Measurements from ENCODE around the gene TBX10.

Gene TBX10

DNA sequence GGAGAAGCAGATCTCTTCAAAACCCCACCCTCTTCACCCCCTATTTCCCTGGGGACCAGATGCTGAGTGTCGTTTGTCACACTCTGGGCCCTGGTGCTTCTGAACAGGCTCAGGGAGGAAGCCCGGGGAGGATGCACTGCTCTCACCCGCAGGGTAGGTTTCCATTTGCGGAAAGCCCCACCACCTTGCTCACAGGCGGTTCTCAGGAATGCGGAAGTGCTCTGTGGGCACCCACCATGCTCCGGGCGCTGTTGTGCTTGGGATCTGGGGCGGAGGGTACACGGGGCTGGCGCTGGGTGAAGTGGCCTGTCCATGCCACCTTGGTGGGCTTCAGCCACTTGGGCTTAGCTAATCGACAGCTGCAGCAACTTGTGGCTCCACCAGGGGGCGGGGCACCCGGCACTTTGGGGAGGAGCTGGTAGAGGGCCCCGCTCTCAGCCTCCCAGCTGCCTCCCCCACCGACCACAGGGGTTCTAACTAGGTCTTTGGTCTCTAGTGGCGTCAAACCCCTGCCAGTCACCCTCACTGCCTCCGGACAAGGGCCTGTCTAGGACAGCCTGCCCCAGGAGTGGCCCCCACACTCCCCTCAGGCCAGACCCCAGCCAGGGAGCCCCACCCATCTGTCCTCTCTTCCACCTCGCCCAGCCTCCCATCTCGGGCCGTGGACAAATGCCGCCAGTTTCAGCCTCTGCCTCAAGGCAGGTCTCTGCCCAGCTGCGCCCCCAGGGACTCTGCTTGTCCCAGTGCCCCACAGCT, 25.4 kb downstream of the TBX10 start:
- peaks cover 35% of the 10 kb centered on the region for H3K27me3 Mint-ChIP-seq
- peak overlapping the region; percentile 98 for H3K27ac Mint-ChIP-seq
- peaks cover 36% of the 10 kb centered on the region for H3K4me1 Mint-ChIP-seq (ENCODE audit: low read depth)
- H3K36me3 Mint-ChIP-seq (ENCODE audit: low read depth) = peaks cover 46% of the 10 kb centered on the region
- no peaks in the 10 kb centered on the region for H3K9me3 Mint-ChIP-seq
- peak overlapping the region; percentile 63 for H3K4me3 Mint-ChIP-seq
- intact Hi-C loops (cut with micrococcal nuclease) = loop anchor here (1.0 kb wide), 1 partner anchor 8 kb away; the partner anchor contains the start of gene NDUFV1

- Mint-ChIP-seq H3K4me1 (ENCODE audit: low read depth) (peaks cover 37% of the 10 kb centered on the region), H3K9me3 (no peaks in the 10 kb centered on the region), H3K36me3 (ENCODE audit: low read depth) (peaks cover 53% of the 10 kb centered on the region), H3K27me3 (peaks cover 35% of the 10 kb centered on the region), H3K27ac (peak overlapping the region; percentile 98), H3K4me3 (no peak overlapping the region)
- intact Hi-C loops (cut with micrococcal nuclease) = no loop called here
Observed at GRCh38 chr11:67613313-67613959, 26.1 kb downstream of the TBX10 start.

DNA sequence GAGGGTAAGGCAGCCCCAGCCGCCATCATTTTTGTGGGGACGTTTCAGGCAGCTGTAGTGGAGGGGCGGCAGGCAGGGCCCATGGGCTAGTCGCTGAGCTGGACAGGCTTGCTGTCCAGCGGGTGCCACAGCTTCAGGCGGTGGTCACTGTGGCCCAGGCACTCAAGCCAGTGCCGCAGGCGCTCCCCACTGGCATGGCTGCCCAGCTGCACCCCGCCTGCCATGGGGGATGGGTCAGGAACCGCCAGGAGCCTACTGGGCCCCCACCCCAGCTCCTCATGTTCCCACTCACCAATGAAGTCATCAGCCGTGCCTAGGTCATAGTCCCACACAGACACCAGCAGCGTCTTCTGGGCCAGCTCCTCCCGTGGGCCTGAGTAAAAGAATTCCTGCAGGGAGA, 26.8 kb downstream of the TBX10 start:
- H3K4me3 Mint-ChIP-seq = no peak overlapping the region
- H3K27ac Mint-ChIP-seq = peak overlapping the region; percentile 98
- H3K27me3 Mint-ChIP-seq = peaks cover 30% of the 10 kb centered on the region
- intact Hi-C loops (cut with micrococcal nuclease) = no loop called here
- peaks cover 41% of the 10 kb centered on the region for H3K4me1 Mint-ChIP-seq (ENCODE audit: low read depth)
- no peaks in the 10 kb centered on the region for H3K9me3 Mint-ChIP-seq
- peaks cover 58% of the 10 kb centered on the region for H3K36me3 Mint-ChIP-seq (ENCODE audit: low read depth)

GRCh38 chr11:67611704-67612587, 27.6 kb downstream of the TBX10 start:
- Mint-ChIP-seq H3K4me3 (no peak overlapping the region), H3K4me1 (ENCODE audit: low read depth) (peaks cover 48% of the 10 kb centered on the region), H3K36me3 (ENCODE audit: low read depth) (peaks cover 64% of the 10 kb centered on the region), H3K27ac (peak overlapping the region; percentile 98), H3K9me3 (no peaks in the 10 kb centered on the region), H3K27me3 (peaks cover 23% of the 10 kb centered on the region)
- intact Hi-C loops (cut with micrococcal nuclease) = no loop called here

DNA sequence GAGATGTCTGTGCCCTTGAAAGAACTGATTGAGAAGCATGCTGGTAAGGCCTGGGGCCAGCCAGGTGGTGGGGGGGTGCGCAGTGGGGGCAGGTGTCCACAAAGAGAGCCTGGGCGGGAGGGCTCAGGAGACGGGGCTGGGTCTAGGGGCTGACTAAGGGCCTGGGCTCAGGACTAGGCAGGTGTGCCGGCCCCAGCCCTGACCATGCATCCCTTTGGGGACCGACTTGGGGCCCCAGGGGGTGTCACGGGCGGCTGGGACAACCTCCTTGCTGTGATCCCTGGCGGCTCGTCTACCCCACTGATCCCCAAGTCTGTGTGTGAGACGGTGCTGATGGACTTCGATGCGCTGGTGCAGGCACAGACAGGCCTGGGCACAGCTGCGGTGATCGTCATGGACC, 28.4 kb downstream of the TBX10 start:
- intact Hi-C loops (cut with micrococcal nuclease) = no loop called here
- Mint-ChIP-seq H3K4me1 (ENCODE audit: low read depth) (peaks cover 54% of the 10 kb centered on the region), H3K36me3 (ENCODE audit: low read depth) (peaks cover 71% of the 10 kb centered on the region), H3K9me3 (no peaks in the 10 kb centered on the region), H3K27me3 (peaks cover 15% of the 10 kb centered on the region), H3K4me3 (no peak overlapping the region), H3K27ac (no peak overlapping the region)

- intact Hi-C loops (cut with micrococcal nuclease) = no loop called here
- H3K9me3 Mint-ChIP-seq = no peaks in the 10 kb centered on the region
- H3K27me3 Mint-ChIP-seq = peaks cover 12% of the 10 kb centered on the region
- peaks cover 71% of the 10 kb centered on the region for H3K36me3 Mint-ChIP-seq (ENCODE audit: low read depth)
- no peak overlapping the region for H3K4me3 Mint-ChIP-seq
- no peak overlapping the region for H3K27ac Mint-ChIP-seq
- H3K4me1 Mint-ChIP-seq (ENCODE audit: low read depth) = peaks cover 55% of the 10 kb centered on the region
Observed at GRCh38 chr11:67610302-67610868, 29.2 kb downstream of the TBX10 start.

- H3K27me3 Mint-ChIP-seq = peaks cover 14% of the 10 kb centered on the region
- H3K27ac Mint-ChIP-seq = no peak overlapping the region
- no peaks in the 10 kb centered on the region for H3K9me3 Mint-ChIP-seq
- intact Hi-C loops (cut with micrococcal nuclease) = loop anchor here (5.0 kb wide), 1 partner anchor 37 kb away; no protein-coding TSS in a partner anchor
- H3K4me3 Mint-ChIP-seq = no peak overlapping the region
- H3K4me1 Mint-ChIP-seq (ENCODE audit: low read depth) = peaks cover 46% of the 10 kb centered on the region
- H3K36me3 Mint-ChIP-seq (ENCODE audit: low read depth) = peaks cover 71% of the 10 kb centered on the region
Observed at GRCh38 chr11:67609316-67609715, 30.2 kb downstream of the TBX10 start.

GRCh38 chr11:67608486-67608885, 31.1 kb downstream of the TBX10 start:
- Mint-ChIP-seq H3K4me1 (ENCODE audit: low read depth) (peaks cover 37% of the 10 kb centered on the region), H3K36me3 (ENCODE audit: low read depth) (peaks cover 68% of the 10 kb centered on the region), H3K27me3 (peaks cover 16% of the 10 kb centered on the region), H3K4me3 (no peak overlapping the region), H3K27ac (no peak overlapping the region), H3K9me3 (no peaks in the 10 kb centered on the region)
- intact Hi-C loops (cut with micrococcal nuclease) = loop anchor here (5.0 kb wide), 1 partner anchor 36 kb away; no protein-coding TSS in a partner anchor

DNA sequence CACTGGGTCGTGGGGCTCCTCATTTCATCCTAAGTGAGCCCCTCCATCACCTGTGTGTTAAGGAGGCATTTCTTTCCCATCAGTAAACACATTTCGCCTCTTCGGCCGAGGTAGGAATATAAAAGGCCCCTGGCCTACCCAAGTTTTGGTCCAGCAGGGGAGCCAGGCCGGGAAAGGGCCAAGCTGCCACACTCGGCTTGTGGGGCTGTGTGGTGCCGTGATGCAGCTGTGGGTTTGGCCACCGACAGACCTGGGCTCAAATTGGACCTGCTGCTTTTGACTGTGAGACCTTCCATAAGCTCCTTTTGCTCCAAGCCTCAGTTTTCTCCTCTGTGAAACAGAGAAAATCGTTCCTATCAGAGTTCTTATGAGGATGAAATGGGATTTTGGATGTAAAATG, 32.1 kb downstream of the TBX10 start:
- Mint-ChIP-seq H3K4me3 (peak overlapping the region; percentile 94), H3K4me1 (ENCODE audit: low read depth) (peaks cover 32% of the 10 kb centered on the region), H3K27me3 (peaks cover 21% of the 10 kb centered on the region), H3K9me3 (no peaks in the 10 kb centered on the region), H3K27ac (peak overlapping the region; percentile 87), H3K36me3 (ENCODE audit: low read depth) (peaks cover 58% of the 10 kb centered on the region)
- intact Hi-C loops (cut with micrococcal nuclease) = loop anchor here (5.0 kb wide), 1 partner anchor 35 kb away; no protein-coding TSS in a partner anchor

GRCh38 chr11:67606492-67607295, 32.9 kb downstream of the TBX10 start, which contains the start of gene NDUFV1:
TSS of gene NDUFV1 (plus strand) at chr11:67606936. CDS start at chr11:67607005, 69 bp downstream.
- peak within 1 kb of the TSS; percentile 94 for H3K4me3 Mint-ChIP-seq
- intact Hi-C loops (cut with micrococcal nuclease) = loop anchor here (1.0 to 5.0 kb wide), 2 partner anchors 8 to 34 kb away; no protein-coding TSS in a partner anchor
- H3K27me3 Mint-ChIP-seq = peaks cover 21% of the 10 kb centered on the region
- peak within 1 kb of the TSS; percentile 87 for H3K27ac Mint-ChIP-seq
- H3K36me3 Mint-ChIP-seq (ENCODE audit: low read depth) = peaks cover 50% of the 10 kb centered on the region
- H3K4me1 Mint-ChIP-seq (ENCODE audit: low read depth) = peaks cover 30% of the 10 kb centered on the region
- H3K9me3 Mint-ChIP-seq = no peaks in the 10 kb centered on the region

DNA sequence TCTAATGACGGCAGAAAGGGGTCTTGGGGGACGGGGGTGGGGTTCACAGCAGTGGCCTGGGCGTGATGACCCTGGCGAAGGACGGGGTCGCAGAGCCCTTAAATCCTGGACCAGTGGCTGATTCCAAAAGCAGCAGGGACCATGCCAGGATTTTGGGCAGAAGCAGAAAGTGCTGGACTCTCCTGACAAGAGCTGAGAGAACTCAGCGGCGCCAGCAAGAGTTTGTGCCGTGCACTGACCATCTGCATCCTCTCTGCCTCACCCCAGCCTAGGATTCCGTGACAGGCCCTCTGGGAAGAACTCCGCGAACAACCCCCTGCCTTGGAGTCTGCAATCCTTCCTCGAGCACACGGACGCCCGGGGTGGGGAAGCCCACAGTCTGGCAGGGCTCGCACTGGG, 33.5 kb downstream of the TBX10 start:
- Mint-ChIP-seq H3K36me3 (ENCODE audit: low read depth) (peaks cover 44% of the 10 kb centered on the region), H3K27ac (peak overlapping the region; percentile 87), H3K4me3 (peak overlapping the region; percentile 94), H3K9me3 (no peaks in the 10 kb centered on the region), H3K4me1 (ENCODE audit: low read depth) (peaks cover 30% of the 10 kb centered on the region), H3K27me3 (peaks cover 21% of the 10 kb centered on the region)
- intact Hi-C loops (cut with micrococcal nuclease) = loop anchor here (1.0 to 5.0 kb wide), 2 partner anchors 8 to 34 kb away; no protein-coding TSS in a partner anchor

- Mint-ChIP-seq H3K9me3 (no peaks in the 10 kb centered on the region), H3K27ac (peak overlapping the region; percentile 87), H3K27me3 (peaks cover 28% of the 10 kb centered on the region), H3K4me3 (peak overlapping the region; percentile 41), H3K36me3 (ENCODE audit: low read depth) (peaks cover 37% of the 10 kb centered on the region), H3K4me1 (ENCODE audit: low read depth) (peaks cover 37% of the 10 kb centered on the region)
- intact Hi-C loops (cut with micrococcal nuclease) = loop anchor here (1.0 to 5.0 kb wide), 2 partner anchors 9 to 33 kb away; no protein-coding TSS in a partner anchor
Observed at GRCh38 chr11:67605231-67606011, 34.1 kb downstream of the TBX10 start.

Data from dendritic cell treated with granulocyte-macrophage colony-stimulating factor and Interleukin-4, amounts not matched to agents 40 ng/mL and 50 ng/mL, for 4 days (primary cell).